GM18508 (cell line): ENCODE measurements around the gene SLC39A11.

ENCODE experiments used
- ATAC-seq: cut with Tn5 transposase; IDR thresholded peaks from one replicate; pipeline ENCODE4 v1.9.1; 2021; ENCODE audit warnings: moderate number of reproducible peaks; ENCODE audit not compliant: insufficient read depth, unreplicated experiment

SLC39A11 gene

DNA sequence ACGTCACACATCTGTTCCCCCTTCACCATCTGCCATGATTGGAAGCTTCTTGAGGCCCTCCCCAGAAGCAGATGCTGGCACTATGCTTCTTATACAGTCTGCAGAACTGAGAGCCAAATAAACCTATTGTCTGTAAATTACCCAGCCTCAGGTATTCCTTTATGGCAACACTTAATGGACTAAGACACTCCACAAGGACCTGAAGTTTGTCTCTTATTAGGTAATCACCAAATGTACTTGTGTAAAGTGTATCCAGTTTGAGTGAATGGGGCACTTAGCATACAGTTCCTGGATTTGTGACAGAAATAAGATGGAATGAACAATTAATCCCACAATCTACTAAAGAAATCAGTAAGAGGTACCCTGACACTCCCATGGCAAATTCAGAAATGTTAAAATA is 105.3 kb downstream of the SLC39A11 start:
- no peak for ATAC-seq

DNA sequence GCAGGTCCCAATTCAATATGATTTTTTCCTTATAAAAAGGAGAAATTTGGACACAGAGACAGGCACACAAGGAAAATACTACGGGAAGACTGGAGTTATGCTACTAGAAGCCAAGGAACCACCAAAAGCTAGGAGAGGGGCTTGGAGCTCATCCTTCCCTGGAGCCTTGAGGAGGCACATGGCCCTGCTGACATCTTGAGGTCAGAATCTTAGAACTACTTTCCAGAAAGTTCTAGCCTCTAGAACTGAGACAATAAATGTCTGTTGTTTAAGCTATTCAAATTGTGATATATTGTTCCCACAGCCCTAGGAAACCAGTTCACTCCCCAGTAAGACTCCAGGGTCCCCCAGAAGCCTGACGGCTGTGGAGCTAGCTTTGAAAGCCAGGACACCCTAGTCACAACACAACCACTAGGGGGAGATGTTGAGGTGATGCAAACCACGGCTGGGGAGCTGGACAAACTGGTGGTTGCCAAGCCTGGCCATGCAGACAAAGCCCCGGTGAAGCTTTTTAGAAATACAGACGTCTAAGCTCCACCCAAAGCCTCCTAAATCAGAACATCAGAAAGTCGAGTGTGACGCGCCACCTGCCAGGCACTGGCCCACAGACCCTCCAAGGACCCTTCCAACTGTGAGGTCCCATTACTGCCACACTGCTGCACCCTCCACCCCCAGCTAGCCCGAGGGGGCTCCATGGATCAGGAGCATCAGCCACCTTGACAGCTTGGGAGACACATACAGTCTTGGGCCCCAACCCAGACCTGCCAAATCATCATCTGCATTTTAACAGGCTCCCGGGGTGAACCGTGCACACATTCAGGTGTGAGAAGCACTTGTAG is 106.4 kb downstream of the SLC39A11 start:
- ATAC-seq: no peak

DNA sequence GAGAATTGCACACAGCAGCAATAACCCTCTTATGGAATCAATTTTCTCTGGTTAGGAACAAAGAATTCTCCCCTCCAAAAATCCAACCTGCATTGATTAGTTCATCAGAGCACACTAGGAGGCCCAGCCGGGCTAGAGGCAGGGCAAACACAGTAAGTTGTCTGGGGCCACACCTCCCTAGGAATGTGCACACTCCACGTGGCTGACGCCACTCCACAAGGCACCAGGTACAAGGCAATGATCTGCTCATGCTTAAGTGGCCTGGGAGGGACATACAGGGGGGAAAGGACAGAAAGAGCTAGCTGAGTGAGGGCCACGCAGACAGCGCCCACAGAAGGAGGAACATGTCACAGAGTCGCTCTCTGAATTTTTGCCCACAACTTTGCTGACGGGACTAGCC is 107.6 kb downstream of the SLC39A11 start:
- no peak for ATAC-seq

DNA sequence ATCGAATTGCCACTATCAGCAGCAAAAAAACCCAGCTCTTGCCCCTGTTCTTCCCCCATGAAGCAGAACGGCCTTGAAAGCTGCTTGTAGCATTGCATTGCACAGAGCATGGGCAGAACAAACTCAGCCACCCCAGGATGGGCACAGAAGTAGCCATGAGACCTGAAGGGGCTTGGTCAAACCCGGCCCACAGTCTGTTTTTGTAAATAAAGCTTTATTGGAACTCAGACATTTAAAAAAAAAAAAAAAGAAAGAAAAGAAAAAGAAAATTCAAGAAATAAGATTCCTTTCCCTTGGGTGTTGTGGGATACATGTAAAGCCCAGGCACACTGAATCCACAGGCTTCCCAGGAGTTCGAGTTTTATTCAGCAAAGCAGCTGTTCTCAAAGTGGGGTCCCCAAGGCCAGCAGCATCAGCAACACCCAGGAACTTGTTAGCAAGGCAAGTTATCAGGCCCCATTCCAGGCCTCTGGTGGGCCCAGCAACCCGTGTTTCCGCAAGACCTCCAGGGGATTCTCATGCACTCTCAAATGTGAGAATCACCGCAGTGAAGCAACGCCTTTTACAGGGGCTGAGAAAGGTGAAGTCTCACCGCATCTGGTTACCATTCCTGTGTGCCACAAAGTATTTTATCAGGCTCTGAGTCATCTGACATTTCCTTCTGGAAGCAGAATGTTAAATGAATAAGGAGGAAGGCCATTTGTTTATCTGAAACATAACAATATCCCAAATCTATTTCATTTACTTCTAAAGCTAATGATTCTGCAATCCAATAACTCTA is 108.2 kb downstream of the SLC39A11 start:
- no peak for ATAC-seq

DNA sequence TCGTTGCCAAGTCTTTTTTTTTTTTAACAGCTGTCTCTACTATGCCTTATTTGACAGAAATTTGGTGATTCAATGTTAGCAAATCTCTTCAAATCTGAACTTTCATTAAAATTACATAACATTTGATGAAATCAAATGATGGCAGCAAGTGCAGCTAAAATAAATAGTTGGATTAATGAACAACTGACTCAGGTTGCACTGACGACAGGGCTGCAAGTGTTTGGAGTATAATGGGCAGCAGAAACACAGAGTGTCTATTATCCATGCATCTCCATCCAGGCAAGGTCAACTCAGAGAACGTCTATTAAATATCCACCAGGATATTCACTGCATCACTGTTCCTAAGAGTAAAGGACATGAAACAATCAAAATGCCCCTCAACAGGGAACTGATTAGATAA is 109.8 kb downstream of the SLC39A11 start:
- no peak for ATAC-seq

DNA sequence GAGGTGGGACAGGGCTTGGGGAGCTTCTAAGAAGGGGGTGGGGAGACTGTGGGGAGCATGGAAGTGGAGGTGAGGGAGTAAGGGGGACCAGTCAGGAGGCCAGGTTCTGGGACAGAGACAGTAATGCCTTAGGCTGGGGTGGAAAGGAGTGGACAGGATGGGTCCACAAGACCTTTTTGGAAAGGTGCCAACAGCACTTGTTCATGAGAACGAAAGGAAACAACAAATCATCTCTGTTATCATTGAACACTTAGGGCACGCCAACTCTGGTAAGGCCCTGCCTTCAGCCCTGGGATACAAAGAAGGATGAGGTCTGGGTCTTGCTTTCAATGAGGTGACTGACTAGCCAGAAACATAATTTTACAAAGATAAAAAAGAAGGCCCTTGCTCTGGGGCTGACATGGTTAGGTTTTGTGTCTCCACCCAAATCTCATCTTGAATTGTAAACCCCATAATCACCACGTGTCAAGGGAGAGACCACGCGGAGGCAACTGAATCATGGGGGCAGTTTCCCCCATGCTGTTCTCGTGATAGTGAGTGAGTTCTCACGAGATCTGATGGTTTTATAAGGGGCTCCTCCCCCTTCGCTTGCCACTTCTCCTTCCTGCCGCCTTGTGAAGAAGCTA is 113.8 kb downstream of the SLC39A11 start:
- no peak for ATAC-seq

DNA sequence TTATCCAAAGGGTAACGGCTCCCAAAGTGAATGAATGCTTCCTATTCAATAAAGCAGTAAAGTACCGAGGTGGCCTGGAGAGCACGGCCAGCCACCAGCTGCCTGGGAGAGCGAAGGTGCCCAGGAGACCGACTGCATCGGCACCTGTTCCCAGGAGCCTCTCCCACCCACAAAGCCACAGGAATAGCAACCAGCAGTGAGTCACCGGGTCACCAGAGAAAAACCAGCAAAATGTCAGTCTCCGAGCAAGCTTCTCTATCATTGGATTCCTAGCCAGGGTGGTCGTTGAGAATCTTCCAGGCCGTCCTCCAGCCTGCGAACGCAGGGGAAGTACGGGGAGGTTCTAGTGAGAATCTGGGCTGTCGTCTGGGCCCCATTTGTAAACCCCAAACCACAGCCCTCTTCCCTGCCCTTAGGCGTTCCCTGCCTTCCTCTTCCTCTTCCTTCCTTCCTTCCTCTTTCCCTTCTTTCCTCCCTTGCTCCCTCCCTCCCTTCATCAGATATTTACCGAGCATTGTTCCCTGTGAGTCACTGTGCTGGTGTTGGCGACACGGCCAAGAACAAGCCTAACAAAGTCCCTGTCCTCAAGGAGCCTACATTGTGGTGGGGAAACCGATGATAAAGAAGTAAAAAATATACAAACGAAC is 114.6 kb downstream of the SLC39A11 start:
- ATAC-seq: no peak

DNA sequence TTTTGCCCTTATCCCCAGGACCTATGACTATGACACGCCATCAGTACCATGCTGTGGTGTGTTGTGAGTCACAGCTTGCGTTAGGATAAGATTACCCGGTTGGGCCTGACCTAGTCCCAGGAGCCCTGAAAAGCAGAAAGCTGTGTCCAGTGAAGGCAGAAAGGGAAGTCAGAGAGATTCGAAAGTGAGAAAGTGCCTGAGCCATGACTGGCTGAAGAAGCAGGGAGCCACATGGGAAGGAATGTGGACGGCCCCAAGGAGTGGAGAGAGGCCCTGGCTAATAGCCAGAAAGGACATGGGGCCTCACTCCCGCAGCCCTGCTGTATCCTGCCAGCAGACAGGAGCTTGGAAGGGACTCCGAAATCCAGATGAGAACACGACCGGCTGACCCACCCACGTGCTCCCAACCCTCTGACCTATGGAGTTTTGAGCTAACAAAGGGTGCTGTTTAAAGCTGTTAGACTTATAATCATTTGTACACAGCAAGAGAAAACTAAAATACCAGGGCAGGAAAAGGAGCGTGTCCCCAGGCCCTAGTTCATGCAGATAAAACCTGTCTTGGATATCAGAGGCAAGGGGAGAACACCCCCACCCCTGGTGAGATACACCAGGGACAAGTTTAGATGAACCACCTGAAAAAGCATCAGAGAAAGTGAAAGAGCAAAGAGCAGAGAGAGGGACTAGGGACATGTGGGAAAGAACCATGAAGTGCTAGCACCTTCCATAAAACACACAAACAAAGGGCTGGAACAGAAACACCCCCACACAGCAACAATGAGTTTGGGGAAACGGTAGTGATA is 115.3 kb downstream of the SLC39A11 start:
- ATAC-seq: no peak

DNA sequence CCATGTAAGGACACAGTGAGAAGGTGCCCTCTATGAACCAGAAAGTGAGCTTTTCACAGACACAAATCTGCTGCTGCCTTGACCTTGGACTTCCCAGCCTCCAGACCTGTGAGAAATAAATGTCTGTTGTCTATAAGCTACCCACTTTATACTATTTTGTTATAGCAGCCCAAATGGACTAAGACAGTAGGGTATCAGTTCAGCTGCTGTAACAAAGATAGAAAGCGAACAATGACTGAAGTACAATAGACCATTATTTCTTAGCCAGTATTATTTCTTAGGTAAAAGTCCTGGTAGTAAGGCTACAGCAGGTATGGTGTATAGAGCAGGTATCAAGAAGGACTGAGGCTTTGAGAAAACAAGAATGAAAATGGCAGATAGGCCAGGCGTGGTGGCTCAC is 117.0 kb downstream of the SLC39A11 start:
- ATAC-seq: no peak

DNA sequence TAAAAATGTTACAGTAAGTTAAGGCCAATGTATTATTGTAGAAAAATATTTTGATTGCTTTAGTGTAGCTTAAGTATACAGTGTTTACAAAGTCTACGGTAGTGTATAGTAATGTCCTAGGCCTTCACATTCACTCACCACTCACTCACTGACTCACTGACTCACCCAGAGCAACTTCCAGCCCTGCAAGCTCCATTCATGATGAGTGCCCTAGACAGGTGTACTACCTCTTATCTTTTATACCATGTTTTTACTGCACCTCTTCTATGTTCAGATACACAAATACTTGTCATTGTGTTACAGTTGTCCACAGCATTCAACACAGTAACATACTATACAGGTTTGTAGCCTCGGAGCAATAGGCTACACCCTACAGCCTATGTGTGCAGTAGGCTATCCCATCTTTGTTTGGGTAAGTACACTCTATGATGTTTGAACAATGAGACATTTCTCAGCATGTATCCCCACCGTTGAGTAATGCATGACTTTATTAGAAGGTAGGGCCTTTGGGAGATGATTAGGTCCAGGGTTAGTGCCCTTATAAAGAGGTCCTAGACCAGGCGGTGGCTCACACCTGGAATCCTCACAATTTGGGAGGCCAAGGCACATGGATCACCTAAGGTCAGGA is 117.8 kb downstream of the SLC39A11 start:
- ATAC-seq: no peak

DNA sequence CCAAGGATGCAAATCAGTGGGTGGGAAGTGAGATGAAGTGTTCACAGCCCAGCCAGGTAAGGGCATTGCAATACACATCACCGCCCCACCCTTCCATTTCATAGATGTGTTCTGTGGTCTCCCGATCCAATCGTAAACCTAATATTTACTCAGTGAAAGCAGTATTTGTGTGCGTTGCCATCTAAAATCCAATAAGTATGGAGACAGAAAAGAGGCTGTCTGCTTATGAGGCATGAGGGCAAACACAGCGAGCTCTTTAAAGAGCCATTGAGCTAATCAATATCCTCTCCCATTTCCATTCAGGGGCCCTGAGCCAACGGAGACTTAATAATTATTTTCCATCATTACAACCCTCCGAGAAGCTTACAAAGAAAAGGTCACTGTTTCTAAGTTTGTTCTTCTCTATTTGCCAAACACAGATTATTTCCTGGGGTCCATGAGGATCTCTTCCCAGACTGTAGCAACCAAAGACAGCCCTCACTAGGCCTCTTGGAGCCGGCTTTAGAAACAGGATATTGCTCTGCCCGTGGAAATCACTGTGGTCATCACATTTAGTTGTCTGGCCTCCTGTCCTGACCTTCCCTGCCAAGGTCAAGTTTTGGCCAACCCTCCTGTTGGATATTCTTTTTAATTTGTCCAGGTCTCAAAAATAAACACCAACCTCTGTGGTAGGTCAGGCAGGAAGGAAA is 120.1 kb downstream of the SLC39A11 start:
- no peak for ATAC-seq

DNA sequence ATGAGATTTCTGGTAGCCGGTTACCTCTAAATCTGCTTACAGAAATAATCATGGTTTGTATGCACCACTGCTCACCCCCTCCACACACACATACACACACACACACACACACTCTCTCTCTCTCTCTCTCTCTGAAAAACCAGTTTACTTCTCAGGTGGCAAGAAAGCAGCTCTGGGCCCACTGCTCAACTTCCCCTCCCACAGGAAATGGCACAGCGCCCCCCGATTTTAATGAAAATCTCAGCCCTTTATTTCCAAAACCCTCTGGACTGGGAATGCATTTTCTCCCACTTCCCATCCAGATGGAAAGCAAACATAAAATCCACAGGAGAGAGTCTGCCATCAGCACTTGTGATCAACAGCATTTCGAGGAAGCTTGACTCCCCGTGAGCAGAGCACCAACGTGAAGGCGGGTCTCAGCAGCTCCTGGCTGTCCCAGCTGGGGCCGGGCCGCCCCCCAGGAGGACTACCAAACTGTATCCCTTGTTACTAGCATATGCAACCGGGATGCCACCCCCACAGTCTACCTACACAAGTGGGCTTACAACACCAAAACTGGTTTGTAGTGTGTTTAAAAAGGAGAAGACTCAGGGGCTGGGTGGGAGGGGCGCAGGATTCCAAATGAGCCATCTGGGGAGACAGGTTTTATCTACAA is 121.1 kb downstream of the SLC39A11 start:
- ATAC-seq: no peak

DNA sequence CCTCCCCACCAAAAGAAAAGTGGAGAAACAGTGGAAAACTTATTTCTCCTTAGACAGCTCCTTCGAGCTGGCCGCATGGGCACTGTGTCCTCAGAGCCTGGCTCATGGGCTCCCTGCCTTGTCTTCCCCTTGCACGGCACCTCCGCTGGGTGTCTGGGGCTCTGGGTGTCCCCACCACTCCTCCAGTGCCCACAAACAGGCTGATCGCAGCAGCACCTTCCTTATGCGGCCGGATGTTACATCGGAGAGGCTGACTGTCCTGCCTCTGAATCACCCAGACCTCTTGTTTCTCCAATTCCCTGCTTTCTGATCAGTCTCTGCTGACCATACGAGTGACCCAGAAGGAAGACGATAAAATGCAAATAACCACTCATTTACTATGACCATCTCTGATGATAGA is 121.7 kb downstream of the SLC39A11 start:
- no peak for ATAC-seq

DNA sequence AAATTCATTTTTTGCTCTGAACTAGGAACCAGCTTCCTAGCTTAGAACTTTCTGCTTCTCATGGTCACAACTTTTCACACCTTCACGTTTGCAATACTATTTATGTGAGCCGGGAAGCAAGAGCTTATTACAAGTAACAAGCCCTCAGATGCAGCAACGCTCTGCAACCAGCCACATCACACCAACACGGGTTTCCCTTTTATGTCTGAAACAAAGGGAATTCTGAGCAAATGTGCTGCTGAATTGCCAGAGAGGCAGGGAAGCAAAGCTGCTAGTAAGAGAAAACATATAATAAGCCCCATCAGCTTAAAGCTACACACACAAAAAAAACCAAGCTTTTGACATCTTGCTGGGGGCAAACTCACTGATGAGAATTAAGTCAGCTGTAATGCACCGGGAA is 122.2 kb downstream of the SLC39A11 start:
- ATAC-seq: no peak

DNA sequence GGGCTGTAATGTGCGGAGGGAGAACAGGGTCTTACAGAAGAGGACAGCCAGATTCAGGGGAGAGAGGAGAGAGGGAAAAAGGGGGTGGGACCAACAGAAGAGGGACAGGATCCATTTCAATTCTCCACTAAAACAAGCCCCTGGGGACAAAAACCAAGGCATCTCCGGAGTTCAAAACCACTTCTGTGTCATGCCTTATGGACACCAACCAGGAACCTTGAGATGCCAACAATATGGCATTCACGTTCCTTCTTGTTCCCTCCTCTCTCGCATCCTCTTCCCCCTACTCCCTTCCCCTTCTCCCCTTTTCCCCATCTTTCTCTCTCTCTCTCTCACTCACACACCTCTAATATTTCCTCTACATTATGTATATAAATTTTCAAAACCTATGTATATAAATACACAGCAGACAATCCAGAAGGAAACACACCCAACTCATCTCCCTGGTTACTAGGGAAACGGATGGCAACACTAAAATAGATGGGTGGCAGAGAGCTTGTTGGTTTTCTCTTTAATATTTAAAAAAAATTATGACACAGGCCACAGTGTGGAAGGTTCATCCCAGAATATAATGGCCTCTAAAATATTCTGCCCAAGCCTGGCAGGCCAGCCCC is 123.1 kb downstream of the SLC39A11 start:
- no peak for ATAC-seq

DNA sequence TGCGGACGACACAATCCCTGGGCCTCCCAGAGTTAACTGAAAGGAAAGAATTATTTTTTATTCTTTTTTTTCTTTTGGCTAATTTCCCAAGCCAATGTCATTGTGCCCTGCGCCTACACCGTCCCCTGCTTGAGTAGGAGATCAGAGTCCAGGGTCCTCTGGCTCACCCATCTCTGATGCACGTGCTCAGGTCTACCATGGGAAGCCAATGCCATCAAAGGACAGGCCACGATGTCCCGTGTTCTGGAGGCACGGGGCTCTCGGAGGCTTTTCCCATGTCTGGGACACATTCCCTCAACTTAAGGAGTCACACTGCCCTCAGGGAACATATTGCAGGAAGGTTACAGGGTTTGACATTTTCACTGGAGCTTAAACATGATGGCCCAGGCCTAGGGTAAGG is 123.7 kb downstream of the SLC39A11 start:
- no peak for ATAC-seq

DNA sequence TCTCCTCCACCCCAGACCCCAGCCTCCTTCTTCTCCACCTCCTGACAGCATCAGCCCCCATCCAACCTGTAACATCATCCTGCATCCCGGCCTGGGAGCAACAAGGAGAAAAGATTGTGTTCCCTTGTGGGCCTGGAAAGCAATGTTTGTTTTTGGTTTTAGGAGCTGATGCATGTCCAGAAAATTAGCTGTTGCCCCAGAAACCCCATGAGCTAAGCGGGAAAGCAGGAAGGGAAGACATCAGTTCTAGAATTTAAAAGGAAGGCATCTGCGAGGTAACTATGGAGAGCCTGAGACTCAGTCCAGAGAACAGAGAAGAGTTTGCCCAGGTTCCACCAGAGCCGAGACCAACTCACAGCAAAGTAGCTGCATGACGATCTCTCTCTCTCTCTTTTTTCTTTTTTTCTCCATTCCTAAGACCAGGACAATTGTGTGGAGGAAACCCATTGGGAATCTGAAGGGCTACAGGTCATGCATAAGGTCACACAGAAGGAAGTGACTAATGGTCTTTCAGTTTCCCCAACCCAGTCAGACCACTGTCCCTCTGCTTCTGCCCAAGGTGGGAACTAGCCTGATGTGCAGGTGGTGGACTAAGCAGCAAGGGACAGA is 124.4 kb downstream of the SLC39A11 start:
- no peak for ATAC-seq
